CD14-positive monocyte (primary cell): ENCODE measurements around the gene XXYLT1. TPM values are rescaled to one million over a fixed set of nuclear protein-coding genes. Genes with fewer than 3 reads are reported as not detected.
A peak's percentile ranks its signal among the peaks of the same experiment; 100 is the strongest.

Experiments used
- DNase-seq, 3 donors: peaks; one replicate each; pipeline ENCODE4 v3.0.0-alpha.2; 2011 to 2022
- H2AFZ ChIP-seq: 2 replicates; pipeline ENCODE4 v1.6.0; 2012; ENCODE audit warnings: mild to moderate bottlenecking, low read depth, low read length, inconsistent platforms; ENCODE audit not compliant: insufficient read depth, poor library complexity, severe bottlenecking
- H3K27ac ChIP-seq, 2 donors: 1 replicate in 1 of 2; 2 replicates in 1 of 2; pipeline ENCODE4 v1.5.1; 2012 to 2013; ENCODE audit warnings: low read length in 2 of 2, control low read depth in 1 of 2, inconsistent platforms in 1 of 2, low read depth in 1 of 2, mild to moderate bottlenecking in 1 of 2
- H3K27me3 ChIP-seq, 2 donors: one replicate each; pipeline versions ENCODE4 v1.6.0 to v1.6.1; 2011 to 2013; ENCODE audit warnings: low read length in 2 of 2; ENCODE audit not compliant: control insufficient read depth in 2 of 2, insufficient read depth in 2 of 2
- H3K36me3 ChIP-seq, 2 donors: replicated peaks in 1 of 2; 1 replicate in 1 of 2; 2 replicates in 1 of 2; pipeline versions ENCODE4 v1.5.1 to v1.6.1; 2012 to 2013; ENCODE audit warnings: low read length in 2 of 2, control low read depth in 1 of 2, inconsistent platforms in 1 of 2, mild to moderate bottlenecking in 1 of 2; ENCODE audit not compliant: insufficient read depth in 2 of 2, control insufficient read depth in 1 of 2
- H3K4me1 ChIP-seq, 2 donors: 1 replicate in 1 of 2; 2 replicates in 1 of 2; pipeline versions ENCODE4 v1.5.1 to v1.6.1; 2012 to 2013; ENCODE audit warnings: low read length in 2 of 2, control low read depth in 1 of 2, inconsistent platforms in 1 of 2, mild to moderate bottlenecking in 1 of 2, moderate library complexity in 1 of 2; ENCODE audit not compliant: insufficient read depth in 2 of 2, control insufficient read depth in 1 of 2
- H3K4me2 ChIP-seq: replicated peaks from 2 replicates; pipeline ENCODE3; 2012; ENCODE audit warnings: low read length, moderate library complexity, mild to moderate bottlenecking; ENCODE audit not compliant: poor library complexity, severe bottlenecking; ENCODE audit errors: extremely low read depth
- H3K4me3 ChIP-seq, 3 experiments: fragments of 200-600 bp in 1 of 3; sonication (generic) in 1 of 3; replicated peaks in 1 of 3; 1 replicate in 2 of 3; 2 replicates in 1 of 3; pipeline ENCODE4 v1.5.1; 2011 to 2013; ENCODE audit warnings: low read length in 3 of 3, mild to moderate bottlenecking in 3 of 3, control low read depth in 2 of 3, low read depth in 2 of 3, inconsistent platforms in 1 of 3, moderate library complexity in 1 of 3
- H3K79me2 ChIP-seq: 2 replicates; pipeline ENCODE4 v1.6.0; 2012; ENCODE audit warnings: mild to moderate bottlenecking, control low read depth, inconsistent platforms, low read length, moderate library complexity; ENCODE audit not compliant: insufficient read depth
- H3K9ac ChIP-seq: 2 replicates; pipeline ENCODE4 v1.6.0; 2017; ENCODE audit warnings: low read length, mild to moderate bottlenecking; ENCODE audit not compliant: insufficient read depth, poor library complexity, severe bottlenecking
- H3K9me3 ChIP-seq, 2 donors: replicated peaks in 1 of 2; 1 replicate in 1 of 2; 2 replicates in 1 of 2; pipeline versions ENCODE4 v1.5.1 to v1.6.1; 2012 to 2013; ENCODE audit warnings: low read length in 2 of 2, control low read depth in 1 of 2; ENCODE audit not compliant: control insufficient read depth in 1 of 2, insufficient read depth in 1 of 2
- H4K20me1 ChIP-seq: 2 replicates; pipeline ENCODE4 v1.6.0; 2012; ENCODE audit warnings: mild to moderate bottlenecking, low read length, control low read depth, moderate library complexity; ENCODE audit not compliant: insufficient read depth
- H3K27ac Mint-ChIP-seq, 7 donors: one replicate each; pipeline ENCODE4 v1.8.0; 2020; ENCODE audit warnings: mild to moderate bottlenecking in 7 of 7, mixed read lengths in 7 of 7, moderate library complexity in 6 of 7, inconsistent platforms in 2 of 7
- H3K27me3 Mint-ChIP-seq, 3 donors: one replicate each; pipeline ENCODE4 v1.8.0; 2021 to 2022; ENCODE audit warnings: low read depth in 3 of 3, mild to moderate bottlenecking in 3 of 3, mixed read lengths in 3 of 3, moderate library complexity in 3 of 3, inconsistent platforms in 1 of 3
- H3K36me3 Mint-ChIP-seq, 2 donors: one replicate each; pipeline ENCODE4 v1.8.0; 2020; ENCODE audit warnings: mixed read lengths in 2 of 2, inconsistent platforms in 1 of 2, mild to moderate bottlenecking in 1 of 2
- H3K4me1 Mint-ChIP-seq: one replicate; pipeline ENCODE4 v1.8.0; 2020; ENCODE audit warnings: mild to moderate bottlenecking, mixed read lengths
- H3K4me3 Mint-ChIP-seq, 2 donors: one replicate each; pipeline ENCODE4 v1.8.0; 2020; ENCODE audit warnings: mild to moderate bottlenecking in 2 of 2, mixed read lengths in 2 of 2, moderate library complexity in 1 of 2
- H3K9me3 Mint-ChIP-seq, 7 donors: one replicate each; pipeline ENCODE4 v1.8.0; 2020 to 2022; ENCODE audit warnings: mixed read lengths in 7 of 7, mild to moderate bottlenecking in 6 of 7, moderate library complexity in 6 of 7, inconsistent platforms in 2 of 7
- CTCF ChIP-seq: fragments of 200-600 bp; IDR thresholded peaks from one replicate; pipeline ENCODE4 v1.8.0; 2022; ENCODE audit warnings: antibody characterized with exemption, mild to moderate bottlenecking
- WGBS: methylation state at CpG from one replicate; pipeline ENCODE4 v1.1.5; 2013; ENCODE audit warnings: missing lambda C conversion rate; ENCODE audit not compliant: insufficient coverage; 5-methylcytosine and 5-hydroxymethylcytosine counted together
- intact Hi-C, 2 donors: fragments of 100-400 bp; cut with micrococcal nuclease; formaldehyde crosslinking; loops; one replicate each; pipeline versions ENCODE4 v1.15.0 to v1.15.1; 2023
- polyA minus RNA-seq: library from RNA; depleted of rRNA, polyadenylated mRNA; stranded (reverse); fragments of >200 nt; gene quantifications from 2 replicates; pipeline ENCODE4 v1.2.3, GENCODE V29; 2012
- polyA plus RNA-seq, 3 donors: library from polyadenylated mRNA; depleted of rRNA in 1 of 3; unstranded in 2 of 3; stranded (reverse) in 1 of 3; fragments of 300-500 nt in 2 of 3; fragments of >200 nt in 1 of 3; fragmentation: Illumina TruSeq in 2 of 3; gene quantifications; 1 replicate in 2 of 3; 2 replicates in 1 of 3; pipeline ENCODE4 v1.2.3, GENCODE V29; 2012 to 2021
- total RNA-seq, 12 experiments: library from RNA in 1 of 12; stranded (reverse) in 1 of 12; fragments of 120-200 nt in 1 of 12; gene quantifications; one replicate each; pipeline ENCODE4 v1.2.4 and lab custom pipeline; 2013 to 2026; ENCODE audit warnings: mixed read lengths in 6 of 12, inconsistent platforms in 1 of 12

The XXYLT1 gene
- total RNA-seq (2013), result 25.0 TPM
- 10 to 100 TPM; 11.8 to 13.5 (median 13.2) TPM for polyA plus RNA-seq
- polyA minus RNA-seq, result 13.4 and 25.8 TPM in 2 replicates
- 2.4 to 20.4 (median 14.4) reads per million in 11 experiments for total RNA-seq (lab: John Stamatoyannopoulos, UW)

GRCh38 chr3:195270817-195271409 is at the start of gene XXYLT1:
Gene XXYLT1 (minus strand): TSS chr3:195271159. CDS start chr3:195271058, 101 bp downstream.
- Histone ChIP-seq H3K4me1 (peaks cover 26 to 33% of the 10 kb centered on the region in 2 donors), H2AFZ (peak within 1 kb of the TSS; percentile 90), H3K27ac (peak within 1 kb of the TSS in 1 of 2 donors; percentile 68), H4K20me1 (peaks cover 38% of the 10 kb centered on the region), H3K36me3 (peaks cover 15 to 34% of the 10 kb centered on the region in 2 donors), H3K9me3 (no peaks in the 10 kb centered on the region), H3K4me2 (peak within 1 kb of the TSS; percentile 87), H3K27me3 (no peaks in the 10 kb centered on the region), H3K4me3 (peak within 1 kb of the TSS; percentile 62 to 92 (median 91)), H3K79me2 (peaks cover 34% of the 10 kb centered on the region), H3K9ac (peak within 1 kb of the TSS; percentile 66)
- TF ChIP-seq CTCF, result peak; percentile 6
- Mint-ChIP-seq H3K4me3 (peak within 1 kb of the TSS; percentile 84 to 93), H3K27ac (peak within 1 kb of the TSS; percentile 50 to 90 (median 83)), H3K9me3 (peaks cover 0 to 1% (median 0%) of the 10 kb centered on the region in 7 donors), H3K27me3 (peaks cover 0 to 5% (median 0%) of the 10 kb centered on the region in 3 donors), H3K4me1 (peaks cover 24% of the 10 kb centered on the region), H3K36me3 (peaks cover 22 to 26% of the 10 kb centered on the region in 2 donors)
- intact Hi-C loops, result loop anchor here (5.0 kb wide), 2 partner anchors 251 to 271 kb away; partner anchors contain the start of gene PPP1R2 (in 1 of the 2)
- DNase-seq, result peak; percentile 64 to 72 (median 66)
- WGBS, result under 1% methylated on average over 75 of the region's 75 CpGs

- peaks cover 69 to 95% of the 10 kb centered on the region in 2 donors for H3K36me3 ChIP-seq
- no peak overlapping the region for H3K4me2 ChIP-seq
- H3K79me2 ChIP-seq, result peaks cover 4% of the 10 kb centered on the region
- no peak for TF ChIP-seq CTCF
- no peak overlapping the region for H3K9ac ChIP-seq
- Mint-ChIP-seq H3K9me3 (peaks cover 3 to 13% (median 6%) of the 10 kb centered on the region in 7 donors), H3K27me3 (no peaks in the 10 kb centered on the region), H3K36me3 (peaks cover 59 to 75% of the 10 kb centered on the region in 2 donors), H3K27ac (no peak overlapping the region), H3K4me3 (no peak overlapping the region), H3K4me1 (no peaks in the 10 kb centered on the region)
- no peaks in the 10 kb centered on the region for H3K4me1 ChIP-seq
- intact Hi-C loops, result no loop called here
- DNase-seq, result no peak
- H3K27ac ChIP-seq, result no peak overlapping the region
- 94% methylated on average over 3 of the region's 5 CpGs for WGBS
- no peaks in the 10 kb centered on the region for H3K27me3 ChIP-seq
- peaks cover 4 to 11% of the 10 kb centered on the region in 2 donors for H3K9me3 ChIP-seq
- peaks cover 83% of the 10 kb centered on the region for H4K20me1 ChIP-seq
- no peak overlapping the region for H3K4me3 ChIP-seq
- H2AFZ ChIP-seq, result no peak overlapping the region
Measured at GRCh38 chr3:195319060-195319459, 48.1 kb upstream of the XXYLT1 start.
